ENCODE results near the gene RDH8.

RDH8 gene

DNA sequence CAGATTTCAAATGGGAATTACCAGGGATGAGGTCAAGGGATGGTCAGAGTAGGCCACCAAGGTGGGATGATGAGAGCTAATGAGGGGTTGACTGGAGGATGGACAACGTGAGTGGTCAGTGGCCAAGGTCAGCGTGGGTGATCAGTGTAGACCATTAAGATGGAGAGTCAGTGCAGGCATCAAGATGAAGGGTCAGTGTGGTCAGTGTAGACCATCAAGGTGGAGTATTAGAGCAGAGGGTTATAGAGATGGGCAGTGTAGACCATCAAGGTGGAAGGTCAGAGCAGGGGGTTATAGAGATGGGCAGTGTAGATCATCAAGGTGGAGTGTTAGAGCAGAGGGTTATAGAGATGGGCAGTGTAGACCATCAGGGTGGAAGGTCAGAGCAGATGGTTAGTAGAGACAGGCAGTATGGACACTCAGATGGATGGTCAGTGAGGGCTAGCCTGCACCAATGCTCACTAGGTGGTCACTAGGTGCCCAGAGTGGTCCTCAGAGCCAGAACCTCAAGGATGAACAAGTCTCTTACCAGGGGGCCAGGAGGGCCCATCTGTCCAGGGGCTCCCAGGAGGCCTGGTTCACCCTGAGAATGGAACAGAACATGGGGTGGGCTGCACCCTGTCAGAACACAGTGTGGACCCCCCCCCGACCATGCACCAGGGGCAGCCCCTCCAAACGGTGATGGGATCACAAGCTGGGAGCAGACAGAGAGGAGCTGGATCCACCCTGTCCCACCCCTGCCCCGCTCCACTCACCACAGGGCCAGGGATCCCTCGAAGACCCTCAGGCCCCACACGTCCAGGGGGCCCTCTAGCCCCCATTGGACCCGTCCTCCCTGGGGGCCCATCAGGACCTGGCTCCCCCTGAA is 44.2 kb upstream of the RDH8 start:
- H3K36me3 ChIP-seq (ENCODE audit: control insufficient read depth in 2 of 2, insufficient read depth in 1 of 2, low read length in 2 of 2), result no peaks in the 10 kb centered on the region
- no peak for TF ChIP-seq BCL11B (tag by site-specific recombination; IDR thresholded peaks at IDR 0.05; ENCODE audit: low read depth)
- no peak for TF ChIP-seq ZNF366 (tag by site-specific recombination; conservative IDR thresholded peaks at IDR 0.05)
- no peak for TF ChIP-seq ZNF48 (tag by site-specific recombination; IDR thresholded peaks at IDR 0.05)
- TF ChIP-seq BCL11A (tag by site-specific recombination; IDR thresholded peaks at IDR 0.05; ENCODE audit: low read depth), result 0 out of 2 replicates have a peak, but pooled peaks have one; percentile 48
- no peak for TF ChIP-seq HOXC10 (CRISPR knock-in tag; IDR thresholded peaks at IDR 0.05)
- TF ChIP-seq, protein P1, sequence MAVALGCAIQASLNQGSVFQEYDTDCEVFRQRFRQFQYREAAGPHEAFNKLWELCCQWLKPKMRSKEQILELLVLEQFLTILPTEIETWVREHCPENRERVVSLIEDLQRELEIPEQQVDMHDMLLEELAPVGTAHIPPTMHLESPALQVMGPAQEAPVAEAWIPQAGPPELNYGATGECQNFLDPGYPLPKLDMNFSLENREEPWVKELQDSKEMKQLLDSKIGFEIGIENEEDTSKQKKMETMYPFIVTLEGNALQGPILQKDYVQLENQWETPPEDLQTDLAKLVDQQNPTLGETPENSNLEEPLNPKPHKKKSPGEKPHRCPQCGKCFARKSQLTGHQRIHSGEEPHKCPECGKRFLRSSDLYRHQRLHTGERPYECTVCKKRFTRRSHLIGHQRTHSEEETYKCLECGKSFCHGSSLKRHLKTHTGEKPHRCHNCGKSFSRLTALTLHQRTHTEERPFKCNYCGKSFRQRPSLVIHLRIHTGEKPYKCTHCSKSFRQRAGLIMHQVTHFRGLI (tag by site-specific recombination; IDR thresholded peaks at IDR 0.05), result no peak
- H3K4me1 ChIP-seq (ENCODE audit: control insufficient read depth, insufficient read depth, low read length), result peaks cover 2% of the 10 kb centered on the region; the same call in 1 of the 2 replicates
- no peak overlapping the region for H3K27ac ChIP-seq (ENCODE audit: extremely low read depth, low read depth, low read length)
- ChIA-PET POLR2A (no interaction called here), CTCF (interaction anchor here (0.6 kb wide), 1 partner anchor 150 kb away, joined by 3 read pairs; no protein-coding TSS in a partner anchor)
- no peak overlapping the region for H3K4me3 ChIP-seq (ENCODE audit: low read depth, low read length)
- H3K9me3 ChIP-seq (ENCODE audit: control insufficient read depth, insufficient read depth, low read depth, low read length), result no peaks in the 10 kb centered on the region

DNA sequence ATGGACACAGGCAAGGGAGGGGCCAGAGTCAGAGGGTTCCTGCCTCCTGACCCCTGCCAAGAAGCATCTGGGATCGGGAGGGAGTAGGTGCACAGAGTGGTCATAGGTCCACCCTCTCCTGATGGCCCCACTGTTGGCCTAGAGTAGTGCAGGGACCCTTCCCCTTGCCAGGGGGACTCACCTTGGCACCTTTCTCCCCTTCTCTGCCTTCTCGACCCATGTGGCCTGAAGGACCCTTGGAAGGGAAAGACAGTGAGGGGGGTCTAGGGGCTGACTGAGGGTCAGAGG is 43.7 kb upstream of the RDH8 start:
- POLR2A ChIA-PET, result no interaction called here
- CTCF ChIA-PET, result no interaction called here
- H3K9me3 ChIP-seq (ENCODE audit: control insufficient read depth, insufficient read depth, low read depth, low read length), result no peaks in the 10 kb centered on the region
- peaks cover 2% of the 10 kb centered on the region; the same call in 1 of the 2 replicates for H3K4me1 ChIP-seq (ENCODE audit: control insufficient read depth, insufficient read depth, low read length)
- H3K36me3 ChIP-seq (ENCODE audit: control insufficient read depth in 2 of 2, insufficient read depth in 1 of 2, low read length in 2 of 2), result no peaks in the 10 kb centered on the region
- no peak overlapping the region for H3K4me3 ChIP-seq (ENCODE audit: low read depth, low read length)
- TF ChIP-seq REPIN1 (tag by site-specific recombination; IDR thresholded peaks at IDR 0.05; ENCODE audit: low read depth) (no peak), KLF9 (tag by site-specific recombination; IDR thresholded peaks at IDR 0.05; ENCODE audit: low read depth) (no peak), OVOL3 (tag by site-specific recombination; IDR thresholded peaks at IDR 0.05) (no peak), ZNF600 (tag by site-specific recombination; IDR thresholded peaks at IDR 0.05) (no peak), ZNF266 (tag by site-specific recombination; IDR thresholded peaks at IDR 0.05; ENCODE audit: low read depth) (no peak), ZNF624 (tag by site-specific recombination; IDR thresholded peaks at IDR 0.05) (no peak), ZNF19 (tag by site-specific recombination; IDR thresholded peaks at IDR 0.05; ENCODE audit: low read depth) (no peak), ZNF223 (tag by site-specific recombination; IDR thresholded peaks at IDR 0.05) (no peak), KLF7 (tag by site-specific recombination; IDR thresholded peaks at IDR 0.05; ENCODE audit: borderline replicate concordance) (no peak), ZNF510 (tag by site-specific recombination; IDR thresholded peaks at IDR 0.05; ENCODE audit: insufficient replicate concordance) (no peak), SCRT2 (tag by site-specific recombination; IDR thresholded peaks at IDR 0.05) (no peak), ZNF354C (tag by site-specific recombination; IDR thresholded peaks at IDR 0.05; ENCODE audit: borderline replicate concordance, low read depth) (no peak), ZNF521 (tag by site-specific recombination; IDR thresholded peaks at IDR 0.05) (no peak), YY2 (tag by site-specific recombination; IDR thresholded peaks at IDR 0.05) (no peak), ZNF621 (tag by site-specific recombination; IDR thresholded peaks at IDR 0.05) (no peak), KLF10 (tag by site-specific recombination; IDR thresholded peaks at IDR 0.05) (no peak)
- TF ChIP-seq, protein P2, sequence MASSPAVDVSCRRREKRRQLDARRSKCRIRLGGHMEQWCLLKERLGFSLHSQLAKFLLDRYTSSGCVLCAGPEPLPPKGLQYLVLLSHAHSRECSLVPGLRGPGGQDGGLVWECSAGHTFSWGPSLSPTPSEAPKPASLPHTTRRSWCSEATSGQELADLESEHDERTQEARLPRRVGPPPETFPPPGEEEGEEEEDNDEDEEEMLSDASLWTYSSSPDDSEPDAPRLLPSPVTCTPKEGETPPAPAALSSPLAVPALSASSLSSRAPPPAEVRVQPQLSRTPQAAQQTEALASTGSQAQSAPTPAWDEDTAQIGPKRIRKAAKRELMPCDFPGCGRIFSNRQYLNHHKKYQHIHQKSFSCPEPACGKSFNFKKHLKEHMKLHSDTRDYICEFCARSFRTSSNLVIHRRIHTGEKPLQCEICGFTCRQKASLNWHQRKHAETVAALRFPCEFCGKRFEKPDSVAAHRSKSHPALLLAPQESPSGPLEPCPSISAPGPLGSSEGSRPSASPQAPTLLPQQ (tag by site-specific recombination; IDR thresholded peaks at IDR 0.05), result no peak
- no peak overlapping the region for H3K27ac ChIP-seq (ENCODE audit: extremely low read depth, low read depth, low read length)
